GM10248 (cell line): ENCODE data around the gene GATAD2A.

Source experiments
- CTCF ChIA-PET: fragments of 300-600 bp; sonication (Branson Sonifier 250); formaldehyde crosslinking; extraction: SDS; loops from one replicate; lab custom pipeline; 2021; ENCODE audit warnings: antibody characterized with exemption; lab: Yijun Ruan, JAX
- POLR2A ChIA-PET: fragments of 350-650 bp; sonication (Branson Sonifier 250); formaldehyde crosslinking; extraction: SDS; loops from one replicate; lab custom pipeline; 2020; ENCODE audit warnings: antibody characterized with exemption; lab: Yijun Ruan, JAX
- DNase-seq: peaks from one replicate; pipeline ENCODE4 v3.0.0; 2012; ENCODE audit errors: extremely low spot score
- TF ChIP-seq, protein P1 (sequence below): IDR thresholded peaks from 2 replicates; pipeline ENCODE4 v1.5.1; 2012; ENCODE audit warnings: mild to moderate bottlenecking, low read depth; ENCODE audit errors: extremely low read depth, missing control alignments, control extremely low read depth

Gene GATAD2A

DNA sequence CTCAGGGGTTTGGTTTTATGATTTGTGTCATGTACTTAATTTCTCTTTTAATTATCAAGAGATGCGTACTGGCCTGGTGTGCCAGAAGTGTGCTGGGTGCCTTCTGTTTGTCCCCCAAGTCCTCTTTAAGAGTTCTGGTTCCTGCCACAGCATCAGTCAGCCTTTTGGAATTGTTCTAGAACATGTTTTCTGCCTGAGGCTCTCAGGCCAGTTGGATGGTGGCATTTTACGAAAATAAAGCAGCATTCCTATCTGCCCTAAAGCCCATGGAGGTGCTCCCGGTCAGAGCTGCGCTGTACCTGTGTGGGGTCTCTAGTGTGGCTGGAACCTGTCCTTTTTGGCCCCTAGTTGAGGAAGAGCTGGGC lies 55.8 kb downstream of the GATAD2A start:
- ChIA-PET CTCF (interaction anchor here (6.2 kb wide), 1 partner anchor 30 kb away, joined by 31 read pairs; no protein-coding TSS in a partner anchor), POLR2A (no interaction called here)
- DNase-seq, result no peak
- TF ChIP-seq, protein P1, sequence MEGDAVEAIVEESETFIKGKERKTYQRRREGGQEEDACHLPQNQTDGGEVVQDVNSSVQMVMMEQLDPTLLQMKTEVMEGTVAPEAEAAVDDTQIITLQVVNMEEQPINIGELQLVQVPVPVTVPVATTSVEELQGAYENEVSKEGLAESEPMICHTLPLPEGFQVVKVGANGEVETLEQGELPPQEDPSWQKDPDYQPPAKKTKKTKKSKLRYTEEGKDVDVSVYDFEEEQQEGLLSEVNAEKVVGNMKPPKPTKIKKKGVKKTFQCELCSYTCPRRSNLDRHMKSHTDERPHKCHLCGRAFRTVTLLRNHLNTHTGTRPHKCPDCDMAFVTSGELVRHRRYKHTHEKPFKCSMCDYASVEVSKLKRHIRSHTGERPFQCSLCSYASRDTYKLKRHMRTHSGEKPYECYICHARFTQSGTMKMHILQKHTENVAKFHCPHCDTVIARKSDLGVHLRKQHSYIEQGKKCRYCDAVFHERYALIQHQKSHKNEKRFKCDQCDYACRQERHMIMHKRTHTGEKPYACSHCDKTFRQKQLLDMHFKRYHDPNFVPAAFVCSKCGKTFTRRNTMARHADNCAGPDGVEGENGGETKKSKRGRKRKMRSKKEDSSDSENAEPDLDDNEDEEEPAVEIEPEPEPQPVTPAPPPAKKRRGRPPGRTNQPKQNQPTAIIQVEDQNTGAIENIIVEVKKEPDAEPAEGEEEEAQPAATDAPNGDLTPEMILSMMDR, result no peak

DNA sequence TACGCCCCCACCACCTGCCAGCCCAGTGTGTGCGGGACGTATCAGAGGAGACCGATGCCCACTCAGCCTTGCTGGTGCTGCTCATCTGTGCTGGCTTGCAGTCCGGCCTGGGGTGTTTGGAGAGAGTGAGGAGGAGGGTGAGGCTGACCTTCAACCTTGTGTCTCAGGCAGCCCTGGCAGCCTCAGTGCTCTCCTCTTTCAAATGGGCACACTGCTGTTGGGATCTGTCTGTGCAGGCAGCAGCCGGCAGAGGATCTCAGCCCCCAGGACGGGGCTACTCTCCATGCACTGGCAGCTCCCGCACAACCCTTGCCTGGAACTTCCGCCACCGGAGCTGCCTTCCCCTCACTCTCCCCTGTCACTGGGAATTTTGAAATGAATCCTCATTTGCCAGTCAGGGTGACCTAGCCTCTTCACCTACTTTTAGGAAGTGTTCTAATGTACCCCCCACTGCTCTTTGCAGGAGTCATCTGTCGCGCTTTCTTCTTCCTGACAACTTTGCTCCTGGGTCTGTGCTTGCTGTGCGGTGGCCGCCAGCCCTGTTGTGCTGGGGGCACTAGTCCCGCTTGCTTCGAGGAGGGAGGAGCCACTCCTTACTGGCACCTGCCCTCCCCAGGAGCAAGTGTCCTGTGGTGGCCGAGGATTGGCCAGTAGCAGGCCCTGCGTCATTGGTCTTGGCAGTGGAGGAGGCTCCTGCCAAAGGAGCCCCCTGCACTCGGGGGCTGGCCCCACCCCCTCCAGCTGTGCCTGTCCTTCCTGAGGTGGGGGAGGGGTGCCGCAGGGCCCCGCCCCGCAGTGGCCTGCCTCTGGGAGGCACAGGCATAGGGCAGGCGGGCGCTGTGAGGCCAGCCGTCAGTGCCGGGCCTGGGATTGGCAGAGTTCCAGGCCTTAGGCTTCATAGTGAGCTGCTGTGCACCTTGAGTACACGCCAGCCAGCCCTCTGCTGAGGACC lies 56.5 kb downstream of the GATAD2A start:
- ChIA-PET CTCF (interaction anchor here (6.2 kb wide), 1 partner anchor 29 kb away, joined by 31 read pairs; no protein-coding TSS in a partner anchor), POLR2A (no interaction called here)
- TF ChIP-seq, protein P1, result no peak
- no peak for DNase-seq

DNA sequence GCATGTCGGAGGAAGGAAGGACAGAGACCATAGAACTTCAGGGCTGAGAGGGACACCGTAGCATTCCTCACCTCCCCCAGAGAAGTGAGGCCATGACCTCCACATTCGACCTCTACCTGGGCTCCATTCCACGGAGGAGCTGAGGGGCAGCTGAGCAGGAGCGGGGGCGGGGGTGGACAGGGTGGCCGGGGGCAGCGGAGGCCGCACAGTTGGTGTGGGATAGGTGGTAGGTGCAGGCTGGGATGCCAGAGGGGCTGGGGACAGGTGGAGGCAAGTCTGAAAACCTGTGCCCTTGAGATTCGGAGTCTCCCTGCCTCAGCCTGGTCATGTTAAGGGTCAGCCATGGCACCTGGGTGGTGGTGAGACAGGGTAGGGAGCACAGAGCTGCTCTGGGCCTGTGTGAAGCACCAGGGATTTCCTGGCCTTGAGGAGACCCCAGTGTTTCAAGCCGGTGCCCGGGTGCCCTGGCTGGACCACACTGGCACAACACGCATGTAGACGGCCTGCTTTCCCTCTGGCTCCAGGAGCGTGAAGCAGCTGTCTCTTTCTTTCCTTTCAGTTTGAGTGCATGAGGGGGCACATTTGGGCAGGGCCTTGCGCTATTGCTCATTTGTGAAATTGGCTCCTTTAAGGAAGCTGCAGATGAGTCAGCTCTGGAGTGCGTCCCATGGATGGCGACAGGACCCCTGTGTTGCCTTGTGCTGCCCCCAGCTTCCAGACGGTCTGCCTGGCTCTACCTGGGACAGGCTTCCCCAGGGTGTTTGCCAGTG lies 58.1 kb downstream of the GATAD2A start:
- ChIA-PET POLR2A (no interaction called here), CTCF (interaction anchor here (1.0 to 1.7 kb wide), 3 partner anchors 17 to 27 kb away, joined by 3 to 8 read pairs (median 3); no protein-coding TSS in a partner anchor)
- DNase-seq, result no peak
- TF ChIP-seq, protein P1, result no peak

DNA sequence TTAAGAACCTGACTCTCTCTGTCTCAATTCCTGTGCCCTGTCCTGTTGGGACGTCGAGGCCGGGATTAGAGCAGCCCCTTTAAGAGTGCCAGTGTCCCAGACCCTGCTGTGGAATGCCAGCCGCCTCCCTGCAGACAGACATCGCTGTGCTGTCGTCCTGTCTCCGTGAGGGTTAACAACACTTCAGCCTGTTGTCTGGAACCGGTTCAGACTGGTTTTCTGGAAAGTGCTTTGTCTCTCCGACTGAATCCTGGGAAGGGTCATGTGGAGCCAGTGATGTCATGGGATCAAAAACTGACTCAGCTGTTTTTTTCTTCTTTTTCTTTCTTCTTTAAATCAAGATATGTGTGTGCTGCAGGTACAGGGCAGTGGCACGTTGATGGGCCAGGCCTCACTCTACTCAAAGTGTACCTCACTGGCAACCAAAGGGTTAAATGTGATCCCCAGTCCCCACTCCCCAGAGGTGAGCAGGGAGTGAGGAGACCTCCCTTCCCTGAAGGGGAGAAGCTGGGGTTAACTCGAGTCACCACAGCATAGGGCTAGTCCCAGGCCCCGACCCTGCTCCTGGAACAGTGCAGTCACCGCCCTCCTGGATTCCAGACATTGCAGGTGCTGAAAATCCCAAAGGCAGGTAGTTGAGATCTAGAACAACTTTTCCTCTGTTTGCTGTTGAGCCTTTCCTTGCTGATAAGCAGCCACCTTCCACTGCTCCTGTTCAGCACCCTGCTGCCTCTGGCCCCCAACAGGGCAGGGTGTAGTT lies 59.0 kb downstream of the GATAD2A start:
- ChIA-PET POLR2A (no interaction called here), CTCF (interaction anchor here (1.0 to 1.7 kb wide), 3 partner anchors 16 to 26 kb away, joined by 3 to 8 read pairs (median 3); no protein-coding TSS in a partner anchor)
- TF ChIP-seq, protein P1, result no peak
- DNase-seq, result no peak

DNA sequence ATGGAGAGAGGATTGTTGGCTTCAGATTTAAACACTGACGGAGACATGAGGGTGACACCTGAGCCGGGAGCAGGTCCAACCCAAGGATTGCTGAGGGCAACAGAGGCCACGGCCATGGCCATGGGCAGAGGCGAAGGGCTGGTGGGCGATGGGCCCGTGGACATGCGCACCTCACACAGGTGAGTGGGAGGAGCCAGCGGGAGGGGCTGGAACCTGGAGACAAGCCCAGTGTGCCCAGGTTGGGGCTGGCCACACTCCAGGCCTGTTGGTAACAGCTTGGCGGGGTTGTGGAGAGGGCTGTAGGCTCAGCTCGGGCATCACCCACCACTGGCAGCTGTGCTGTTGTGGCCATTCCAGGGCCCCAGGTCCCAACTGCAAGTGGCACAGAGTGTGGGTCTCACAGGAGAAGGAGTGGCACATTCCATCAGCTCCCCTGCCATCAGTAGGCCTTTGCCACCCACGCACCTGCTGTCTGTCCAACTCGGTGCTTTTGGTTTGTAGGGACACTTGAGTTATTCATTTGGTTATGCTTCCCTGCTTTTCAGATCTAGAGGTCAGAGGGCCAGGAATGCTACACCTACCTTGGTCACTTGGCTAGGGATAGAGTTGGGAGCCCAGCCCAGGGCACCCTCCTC lies 60.1 kb downstream of the GATAD2A start:
- TF ChIP-seq, protein P1, result no peak
- POLR2A ChIA-PET, result no interaction called here
- CTCF ChIA-PET, result no interaction called here
- no peak for DNase-seq
